LNCAP (cell line): ENCODE results near the gene KL.

Experiments used
- TF ChIP-seq, protein P1 (sequence below): fragments of 450-650 bp; IDR thresholded peaks from 2 replicates; pipeline ENCODE4 v1.5.1; 2017; ENCODE audit warnings: mild to moderate bottlenecking

The KL gene

DNA sequence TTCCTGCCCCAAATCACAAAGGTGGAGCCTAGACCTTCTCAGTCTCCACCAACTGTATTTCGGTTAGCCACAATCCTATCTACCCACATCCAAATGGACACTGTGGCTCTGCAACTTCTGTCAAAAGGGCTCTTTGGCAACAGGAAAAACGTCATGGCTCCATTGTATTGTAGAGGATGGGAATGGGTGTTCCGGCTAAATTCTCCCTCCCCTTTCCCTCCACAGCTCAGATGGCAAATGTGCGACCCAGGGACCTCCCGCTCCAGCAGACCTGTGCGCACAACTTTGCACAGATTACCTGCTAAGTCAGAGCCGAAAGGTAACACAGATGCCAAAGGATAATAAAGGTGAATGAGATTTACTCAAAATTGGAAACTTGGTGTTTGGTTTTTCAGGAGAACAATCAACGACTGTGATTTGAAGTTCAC, 968 bp upstream of the KL start:
- TF ChIP-seq, protein P1, sequence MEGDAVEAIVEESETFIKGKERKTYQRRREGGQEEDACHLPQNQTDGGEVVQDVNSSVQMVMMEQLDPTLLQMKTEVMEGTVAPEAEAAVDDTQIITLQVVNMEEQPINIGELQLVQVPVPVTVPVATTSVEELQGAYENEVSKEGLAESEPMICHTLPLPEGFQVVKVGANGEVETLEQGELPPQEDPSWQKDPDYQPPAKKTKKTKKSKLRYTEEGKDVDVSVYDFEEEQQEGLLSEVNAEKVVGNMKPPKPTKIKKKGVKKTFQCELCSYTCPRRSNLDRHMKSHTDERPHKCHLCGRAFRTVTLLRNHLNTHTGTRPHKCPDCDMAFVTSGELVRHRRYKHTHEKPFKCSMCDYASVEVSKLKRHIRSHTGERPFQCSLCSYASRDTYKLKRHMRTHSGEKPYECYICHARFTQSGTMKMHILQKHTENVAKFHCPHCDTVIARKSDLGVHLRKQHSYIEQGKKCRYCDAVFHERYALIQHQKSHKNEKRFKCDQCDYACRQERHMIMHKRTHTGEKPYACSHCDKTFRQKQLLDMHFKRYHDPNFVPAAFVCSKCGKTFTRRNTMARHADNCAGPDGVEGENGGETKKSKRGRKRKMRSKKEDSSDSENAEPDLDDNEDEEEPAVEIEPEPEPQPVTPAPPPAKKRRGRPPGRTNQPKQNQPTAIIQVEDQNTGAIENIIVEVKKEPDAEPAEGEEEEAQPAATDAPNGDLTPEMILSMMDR, result no peak

DNA sequence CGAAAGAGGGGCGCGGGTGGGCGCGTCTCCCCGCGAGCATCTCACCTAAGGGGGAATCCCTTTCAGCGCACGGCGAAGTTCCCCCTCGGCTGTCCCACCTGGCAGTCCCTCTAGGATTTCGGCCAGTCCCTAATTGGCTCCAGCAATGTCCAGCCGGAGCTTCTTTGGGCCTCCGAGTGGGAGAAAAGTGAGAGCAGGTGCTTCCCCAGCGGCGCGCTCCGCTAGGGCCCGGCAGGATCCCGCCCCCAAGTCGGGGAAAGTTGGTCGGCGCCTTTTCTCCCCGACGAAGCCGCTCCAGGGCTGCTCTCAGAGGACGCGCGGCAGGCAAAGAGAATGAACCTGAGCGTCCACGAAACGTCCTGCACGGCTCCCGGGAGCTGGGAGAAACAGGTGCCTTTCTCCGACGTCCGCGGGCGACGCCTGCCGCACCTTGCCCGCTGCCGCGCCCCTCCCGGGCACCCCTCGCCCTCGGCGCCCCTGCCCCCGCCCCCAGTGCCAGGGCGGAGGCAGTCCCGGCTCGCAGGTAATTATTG, 366 bp upstream of the KL start:
- TF ChIP-seq, protein P1, result no peak

GRCh38 chr13:33017323-33017929, 1.2 kb downstream of the KL start:
- TF ChIP-seq, protein P1, result no peak

- TF ChIP-seq, protein P1, result no peak
These were observed 2.7 kb downstream of the KL start for GRCh38 chr13:33018886-33019285.

DNA sequence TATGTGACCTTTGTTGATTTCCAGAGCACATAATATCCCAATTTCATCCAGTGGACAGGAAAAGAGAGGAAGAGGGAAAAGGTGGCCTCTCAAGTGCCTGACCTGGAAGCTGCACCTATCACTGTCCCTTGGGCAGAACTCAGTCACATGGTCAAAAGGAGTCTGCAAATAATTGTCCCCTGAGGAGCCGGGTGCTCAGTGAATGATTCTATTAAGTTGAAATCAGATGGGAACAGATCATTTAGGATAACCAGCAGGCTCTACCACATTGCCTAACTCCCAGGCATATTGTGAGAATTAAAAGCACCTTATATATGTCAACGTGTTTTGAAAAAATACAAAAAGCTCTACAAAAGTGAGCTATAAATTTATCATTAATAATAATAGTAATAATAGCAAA, 6.8 kb downstream of the KL start:
- TF ChIP-seq, protein P1, result no peak

GRCh38 chr13:33025220-33025744, 9.1 kb downstream of the KL start:
- TF ChIP-seq, protein P1, result no peak

DNA sequence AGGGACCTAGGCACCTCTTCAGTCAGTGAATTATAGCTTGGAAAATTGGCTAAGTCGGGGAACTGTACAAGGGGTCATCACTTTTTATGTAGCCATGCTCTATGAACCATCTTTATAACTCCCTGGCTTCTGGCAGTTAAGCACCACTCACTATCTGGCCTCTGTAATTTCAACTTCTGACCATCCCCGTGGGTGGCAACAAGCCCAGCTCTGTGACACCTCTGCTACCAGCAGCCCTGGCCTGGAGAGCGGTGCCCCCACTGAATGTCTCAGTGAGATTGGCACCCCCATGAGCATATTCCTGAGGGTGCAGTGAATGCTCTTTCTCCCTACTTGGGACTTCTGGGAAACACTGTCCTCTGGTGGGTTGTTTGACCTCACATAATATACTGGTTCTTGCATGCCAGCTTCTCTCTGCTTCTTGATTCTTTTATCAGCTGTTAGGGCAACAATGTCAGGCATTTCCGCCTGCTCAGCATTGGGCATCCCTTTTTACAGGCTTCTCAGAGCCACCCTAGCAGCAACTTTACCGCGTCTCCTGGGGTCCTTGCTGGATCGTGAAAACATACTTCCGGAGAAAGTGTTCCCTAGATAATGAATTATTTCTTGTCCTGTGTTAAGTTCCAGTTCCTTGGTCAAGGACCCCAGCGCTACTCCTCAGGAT, 10.4 kb downstream of the KL start:
- TF ChIP-seq, protein P1, result no peak
